ENCODE data around the gene CAPN10.

- TF ChIP-seq EZH2 (IDR thresholded peaks at IDR 0.05; ENCODE audit: insufficient read depth, poor library complexity, severe bottlenecking): no peak
- TF ChIP-seq EZH2phosphoT487 (IDR thresholded peaks at IDR 0.05; ENCODE audit: insufficient read depth, low read depth): no peak
Measured at GRCh38 chr2:240583774-240584173, 2.8 kb upstream of the CAPN10 start.

Measured in GM23248 (cell line).